Transverse colon (tissue), 4 donors: Measurements from ENCODE around the gene PC. TPM values are rescaled to one million over a fixed set of nuclear protein-coding genes. Genes with fewer than 3 reads are reported as not detected.

ENCODE experiments used
- DNase-seq: peaks from one replicate; pipeline ENCODE4 v3.0.0-alpha.2; 2019
- H3K27ac ChIP-seq, 4 donors: fragments of 200-600 bp; sonication (generic); 2 replicates each; pipeline ENCODE4 v1.5.1; 2016 to 2018; ENCODE audit warnings: inconsistent platforms in 4 of 4
- H3K27me3 ChIP-seq: fragments of 200-600 bp; sonication (generic); 2 replicates; pipeline ENCODE4 v1.5.1; 2017; ENCODE audit warnings: inconsistent platforms
- H3K36me3 ChIP-seq, 4 donors: fragments of 200-600 bp; sonication (generic); 2 replicates each; pipeline ENCODE4 v1.5.1; 2017 to 2019; ENCODE audit warnings: inconsistent platforms in 4 of 4
- H3K4me1 ChIP-seq, 4 donors: fragments of 200-600 bp; sonication (generic); 2 replicates each; pipeline ENCODE4 v1.5.1; 2017 to 2020; ENCODE audit warnings: inconsistent platforms in 4 of 4
- H3K4me3 ChIP-seq, 4 donors: fragments of 200-600 bp; sonication (generic); 1 replicate in 1 of 4; 2 replicates in 3 of 4; pipeline versions ENCODE4 v1.5.1 to v1.6.1; 2017 to 2019; ENCODE audit warnings: inconsistent platforms in 4 of 4
- H3K9me3 ChIP-seq, 2 donors: fragments of 200-600 bp; sonication (generic); 2 replicates each; pipeline ENCODE4 v1.5.1; 2017 to 2019; ENCODE audit warnings: inconsistent platforms in 2 of 2
- EP300 ChIP-seq: sonication (generic); formaldehyde crosslinking; IDR thresholded peaks from one replicate; pipeline ENCODE4 v1.6.1; 2017; ENCODE audit warnings: antibody characterized with exemption, low read depth
- POLR2A ChIP-seq: fragments of 450-650 bp; IDR thresholded peaks from one replicate; pipeline ENCODE4 v1.6.1; 2016; ENCODE audit warnings: antibody characterized with exemption, mild to moderate bottlenecking, moderate library complexity
- POLR2AphosphoS5 ChIP-seq, 3 donors: sonication (generic); formaldehyde crosslinking; IDR thresholded peaks; one replicate each; pipeline ENCODE4 v1.6.1; 2016; ENCODE audit warnings: antibody characterized with exemption in 3 of 3
- WGBS, 2 donors: methylation state at CpG; one replicate each; pipeline ENCODE4 v1.1.5; 2018; ENCODE audit warnings: low coverage in 1 of 2; 5-methylcytosine and 5-hydroxymethylcytosine counted together
- in situ Hi-C, 4 donors: fragments of 200-750 bp; cut with MboI; loops; one replicate each; pipeline versions ENCODE4 v1.15.0 to v1.15.1; 2017; ENCODE audit warnings: low sequenced_read_pairs in 3 of 4, low pct_ligation_motif_present in 1 of 4, low pct_unique_long_range_greater_than_20kb in 1 of 4
- intact Hi-C: fragments of 100-400 bp; cut with DNase I; formaldehyde crosslinking; loops from one replicate; pipeline ENCODE4 v1.15.1; 2023; ENCODE audit warnings: low total_unique reads
- total RNA-seq, 4 donors: library from RNA; depleted of rRNA; stranded (reverse); fragments of >200 nt; gene quantifications; one replicate each; pipeline ENCODE4 v1.1.0, GENCODE V29; 2016
- TF ChIP-seq, protein P1 (sequence below), 5 experiments: fragments of 200-600 bp in 3 of 5; fragments of 450-650 bp in 2 of 5; sonication (generic) in 3 of 5; IDR thresholded peaks; 1 replicate in 2 of 5; 2 replicates in 3 of 5; pipeline ENCODE4 v1.5.1; 2016 to 2017; ENCODE audit warnings: antibody characterized with exemption in 5 of 5, inconsistent platforms in 3 of 5, mild to moderate bottlenecking in 2 of 5, moderate library complexity in 1 of 5

Gene PC
- total RNA-seq, 4 donors from 2014 or later: 14.9 to 246 (median 38.1) TPM

DNA sequence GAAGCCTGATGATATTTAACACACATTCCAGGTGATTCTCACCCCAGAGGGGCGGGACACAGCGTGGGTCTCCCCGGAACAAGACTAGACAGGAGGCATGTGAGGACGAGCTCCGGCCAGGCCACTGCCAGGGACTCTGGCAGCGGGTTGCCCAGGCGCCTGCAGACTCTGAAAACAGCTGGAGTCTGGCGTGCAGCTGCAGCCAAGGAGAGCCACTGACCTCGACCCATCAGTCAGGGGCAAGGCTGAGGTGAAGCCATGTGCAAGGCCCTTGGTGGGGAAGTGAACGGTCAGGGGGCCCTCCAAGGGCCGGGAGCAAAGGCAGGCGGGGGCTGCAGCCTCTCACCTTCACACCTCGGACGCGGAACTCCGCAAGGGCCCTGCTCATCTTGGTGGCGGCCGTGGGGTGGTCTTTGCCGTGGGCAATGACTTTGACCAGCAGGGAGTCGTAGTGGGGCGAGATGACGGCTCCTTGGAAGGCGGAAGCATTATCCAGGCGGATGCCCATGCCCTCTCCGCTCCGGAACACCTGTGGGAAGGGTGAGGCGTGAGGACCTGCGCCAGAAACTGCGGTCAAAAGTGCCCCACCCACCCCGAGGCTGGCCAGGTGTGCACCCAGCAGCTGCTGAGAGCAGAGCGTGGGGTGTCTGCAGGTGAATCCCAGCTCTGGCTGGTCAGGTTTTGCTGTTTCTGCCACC, 94.6 kb downstream of the PC start:
- no peaks in the 10 kb centered on the region for H3K27me3 ChIP-seq
- H3K4me1 ChIP-seq: peaks cover 4 to 21% (median 19%) of the 10 kb centered on the region in 4 donors
- no peak overlapping the region for H3K4me3 ChIP-seq
- 58% methylated on average over 31 of the region's 31 CpGs; no CpG with 5 or more reads in 1 of the 2 donors for WGBS, 2 donors
- H3K36me3 ChIP-seq: no peaks in the 10 kb centered on the region
- peak; percentile 70 for DNase-seq
- TF ChIP-seq POLR2AphosphoS5 (IDR thresholded peaks at IDR 0.05): peak in 2 of 3 donors; percentile 28 to 61
- no peak for TF ChIP-seq POLR2A
- H3K9me3 ChIP-seq: no peaks in the 10 kb centered on the region
- intact Hi-C loops (no loop called here), in situ Hi-C loops (no loop called here)
- peak overlapping the region; percentile 55 to 83 (median 67) for H3K27ac ChIP-seq

DNA sequence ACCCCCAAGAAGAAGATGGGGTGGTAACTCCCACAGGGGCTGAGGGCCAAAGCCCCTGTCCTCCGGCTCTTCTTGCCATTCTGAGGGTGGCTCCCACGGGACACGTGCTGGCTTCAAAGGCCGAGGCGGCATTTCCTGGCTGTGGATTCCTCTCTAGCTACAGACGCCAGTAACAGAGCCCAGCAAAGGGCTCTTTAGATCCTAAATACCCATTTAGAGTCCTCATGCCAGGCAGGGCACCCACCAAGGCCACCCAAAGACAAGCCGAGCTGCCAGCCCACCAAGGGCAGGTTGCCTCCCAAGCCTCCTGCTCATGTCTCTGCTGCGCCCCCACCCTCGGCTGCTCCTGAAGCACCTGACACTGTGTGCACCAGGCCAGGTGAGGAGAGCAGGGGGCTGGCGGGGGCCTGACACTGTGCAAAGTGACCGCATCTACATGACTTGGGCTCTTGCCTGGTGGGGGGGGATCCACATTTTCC, 95.6 kb downstream of the PC start:
- Histone ChIP-seq H3K9me3 (no peaks in the 10 kb centered on the region), H3K36me3 (no peaks in the 10 kb centered on the region), H3K27me3 (no peaks in the 10 kb centered on the region), H3K4me3 (no peak overlapping the region), H3K27ac (no peak overlapping the region), H3K4me1 (peaks cover 4 to 23% (median 20%) of the 10 kb centered on the region in 4 donors)
- no peak for DNase-seq
- no peak for TF ChIP-seq EP300
- no peak for TF ChIP-seq POLR2AphosphoS5 (IDR thresholded peaks at IDR 0.05)
- TF ChIP-seq POLR2A: no peak
- TF ChIP-seq, protein P1, sequence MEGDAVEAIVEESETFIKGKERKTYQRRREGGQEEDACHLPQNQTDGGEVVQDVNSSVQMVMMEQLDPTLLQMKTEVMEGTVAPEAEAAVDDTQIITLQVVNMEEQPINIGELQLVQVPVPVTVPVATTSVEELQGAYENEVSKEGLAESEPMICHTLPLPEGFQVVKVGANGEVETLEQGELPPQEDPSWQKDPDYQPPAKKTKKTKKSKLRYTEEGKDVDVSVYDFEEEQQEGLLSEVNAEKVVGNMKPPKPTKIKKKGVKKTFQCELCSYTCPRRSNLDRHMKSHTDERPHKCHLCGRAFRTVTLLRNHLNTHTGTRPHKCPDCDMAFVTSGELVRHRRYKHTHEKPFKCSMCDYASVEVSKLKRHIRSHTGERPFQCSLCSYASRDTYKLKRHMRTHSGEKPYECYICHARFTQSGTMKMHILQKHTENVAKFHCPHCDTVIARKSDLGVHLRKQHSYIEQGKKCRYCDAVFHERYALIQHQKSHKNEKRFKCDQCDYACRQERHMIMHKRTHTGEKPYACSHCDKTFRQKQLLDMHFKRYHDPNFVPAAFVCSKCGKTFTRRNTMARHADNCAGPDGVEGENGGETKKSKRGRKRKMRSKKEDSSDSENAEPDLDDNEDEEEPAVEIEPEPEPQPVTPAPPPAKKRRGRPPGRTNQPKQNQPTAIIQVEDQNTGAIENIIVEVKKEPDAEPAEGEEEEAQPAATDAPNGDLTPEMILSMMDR (IDR thresholded peaks at IDR 0.05): no peak
- in situ Hi-C loops: no loop called here
- 82% methylated on average over 11 of the region's 11 CpGs; no CpG with 5 or more reads in 1 of the 2 donors for WGBS, 2 donors
- intact Hi-C loops: no loop called here

DNA sequence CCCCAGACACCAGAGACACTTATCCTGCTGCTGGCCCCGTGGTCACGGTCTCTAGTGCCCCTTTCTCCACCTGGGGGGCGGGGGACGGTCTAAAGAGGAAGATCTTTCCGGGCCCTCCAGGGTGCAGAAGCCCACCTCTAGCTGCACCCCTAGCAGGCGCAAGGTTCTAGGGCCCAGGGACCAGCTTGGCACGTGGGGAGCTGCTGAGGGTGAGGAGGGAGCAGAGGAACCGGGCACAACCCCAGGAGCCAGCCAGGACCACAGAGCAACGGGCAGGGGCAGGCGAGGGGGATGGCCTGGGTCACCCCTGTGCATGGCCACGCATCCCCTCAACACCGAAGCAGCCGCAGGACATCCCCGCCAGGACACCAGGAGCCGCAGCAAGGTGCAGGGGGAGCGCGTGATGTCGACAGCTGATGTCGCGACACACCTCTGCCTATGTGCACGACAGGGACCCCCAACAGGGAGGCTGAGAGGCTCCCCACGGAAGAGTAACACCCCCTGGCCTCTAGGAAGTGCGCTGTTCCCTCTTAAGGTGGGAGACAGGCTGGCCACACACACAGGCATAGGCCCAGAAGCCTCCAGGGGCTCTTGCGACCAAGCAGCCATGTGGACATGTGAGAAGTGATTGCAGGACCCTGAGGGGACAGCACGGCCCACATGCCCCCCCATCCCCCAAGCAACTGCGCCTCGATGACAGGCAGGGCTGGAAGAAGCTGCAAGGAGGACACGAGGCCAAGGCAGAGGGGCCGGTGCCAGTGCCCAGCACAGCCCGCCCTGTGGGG, 96.2 kb downstream of the PC start:
- no peaks in the 10 kb centered on the region for H3K27me3 ChIP-seq
- H3K4me1 ChIP-seq: peaks cover 4 to 27% (median 21%) of the 10 kb centered on the region in 4 donors
- TF ChIP-seq POLR2A (no peak), EP300 (no peak), POLR2AphosphoS5 (IDR thresholded peaks at IDR 0.05) (no peak)
- TF ChIP-seq, protein P1 (IDR thresholded peaks at IDR 0.05): no peak
- DNase-seq: no peak
- H3K36me3 ChIP-seq: no peaks in the 10 kb centered on the region
- in situ Hi-C loops (no loop called here), intact Hi-C loops (no loop called here)
- H3K4me3 ChIP-seq: no peak overlapping the region
- WGBS, 2 donors: 89 to 100% methylated on average over 4 to 29 of the region's 30 CpGs
- H3K9me3 ChIP-seq: no peaks in the 10 kb centered on the region
- no peak overlapping the region for H3K27ac ChIP-seq

DNA sequence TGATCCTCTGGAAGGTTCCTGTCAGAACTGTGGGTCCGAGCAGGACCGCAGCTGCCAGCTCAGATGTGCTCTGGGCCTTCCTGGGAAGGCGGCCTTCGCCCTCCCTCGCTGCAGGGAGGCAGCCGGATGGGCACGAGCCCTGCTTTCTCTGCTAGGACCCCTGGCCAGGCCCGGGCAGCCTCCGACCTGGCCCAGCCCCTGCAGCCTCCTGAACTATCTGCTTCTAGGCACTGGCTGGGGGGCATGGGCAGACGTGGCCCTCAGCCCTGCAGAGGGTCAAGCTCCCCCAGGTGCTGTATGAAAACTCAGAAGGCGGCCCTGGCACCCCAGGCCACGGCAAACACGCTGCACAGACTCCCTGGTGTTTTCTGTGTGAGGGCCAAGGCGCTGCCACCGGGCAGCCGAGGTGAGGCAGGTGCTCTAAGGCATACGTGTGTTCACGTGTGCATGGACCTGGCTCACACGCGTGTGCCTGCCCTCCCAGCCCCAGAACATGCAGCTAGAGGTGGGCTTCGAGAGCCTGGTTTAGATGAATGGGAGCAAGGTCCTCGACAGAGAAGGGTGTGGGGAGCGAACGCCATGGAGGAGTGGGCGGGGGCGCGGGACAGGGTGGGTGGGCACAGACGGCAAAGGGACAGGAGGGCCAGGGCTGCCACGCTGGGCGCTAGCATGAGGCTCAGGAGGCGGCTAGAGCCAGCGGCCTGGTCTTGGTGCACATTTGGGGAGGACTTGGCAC, 97.0 kb downstream of the PC start:
- Histone ChIP-seq H3K27me3 (no peaks in the 10 kb centered on the region), H3K9me3 (no peaks in the 10 kb centered on the region), H3K4me1 (peaks cover 4 to 27% (median 21%) of the 10 kb centered on the region in 4 donors), H3K36me3 (no peaks in the 10 kb centered on the region), H3K27ac (no peak overlapping the region), H3K4me3 (no peak overlapping the region)
- intact Hi-C loops: no loop called here
- WGBS, 2 donors: 90% methylated on average over 21 of the region's 32 CpGs; no CpG with 5 or more reads in 1 of the 2 donors
- TF ChIP-seq POLR2AphosphoS5 (IDR thresholded peaks at IDR 0.05) (no peak), POLR2A (no peak), EP300 (no peak)
- TF ChIP-seq, protein P1 (IDR thresholded peaks at IDR 0.05): no peak
- DNase-seq: no peak
- in situ Hi-C loops: no loop called here
